ENCODE measurements around the gene SLX4IP.

The SLX4IP gene

DNA sequence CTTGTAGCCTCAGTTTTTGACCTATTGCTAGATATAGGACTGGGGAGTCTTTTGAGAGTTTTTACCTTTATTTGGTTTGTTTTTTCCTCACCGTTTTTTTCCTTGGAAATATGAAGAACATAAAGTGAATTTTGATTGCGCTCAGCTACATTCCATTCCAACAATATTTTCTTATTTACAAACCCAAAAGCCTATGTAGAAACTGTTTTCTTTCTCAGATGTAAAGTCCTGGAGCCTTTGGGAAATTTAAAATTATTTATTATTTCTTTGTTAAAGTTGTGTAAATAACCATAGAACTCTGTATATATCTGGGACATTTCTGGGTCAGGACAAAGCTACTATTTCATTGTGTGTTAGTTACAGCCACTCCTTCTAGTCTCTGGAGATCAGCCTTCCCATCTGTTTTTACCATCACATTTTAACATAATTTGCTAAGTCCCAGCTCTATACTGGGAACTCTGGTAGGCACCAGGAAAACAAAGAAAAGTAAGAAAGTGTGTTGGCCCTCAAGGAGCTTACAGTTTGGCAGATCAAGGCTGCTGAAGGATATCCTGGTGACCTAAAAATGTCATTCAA, 169.8 kb downstream of the SLX4IP start:
- ChIA-PET CTCF (interaction anchor here (0.6 to 0.8 kb wide), 3 partner anchors 16 to 831 kb away, joined by 3 read pairs; no protein-coding TSS in a partner anchor), POLR2A (no interaction called here)
- no peak overlapping the region for H3K4me3 ChIP-seq (ENCODE audit: low read depth, low read length)
- no peaks in the 10 kb centered on the region for H3K4me1 ChIP-seq (ENCODE audit: control insufficient read depth, insufficient read depth, low read length)
- H3K9me3 ChIP-seq (ENCODE audit: control insufficient read depth, insufficient read depth, low read depth, low read length), result no peaks in the 10 kb centered on the region
- H3K27ac ChIP-seq (ENCODE audit: extremely low read depth, low read depth, low read length), result no peak overlapping the region
- TF ChIP-seq ZNF768 (tag by site-specific recombination; IDR thresholded peaks at IDR 0.05) (no peak), MZF1 (tag by site-specific recombination; IDR thresholded peaks at IDR 0.05; ENCODE audit: borderline replicate concordance) (0 out of 2 replicates have a peak, but pooled peaks have one; percentile 6)
- H3K36me3 ChIP-seq (ENCODE audit: control insufficient read depth in 2 of 2, insufficient read depth in 1 of 2, low read length in 2 of 2), result peaks cover 0 to 7% of the 10 kb centered on the region in 2 experiments; a peak in 1 of 3 replicates

DNA sequence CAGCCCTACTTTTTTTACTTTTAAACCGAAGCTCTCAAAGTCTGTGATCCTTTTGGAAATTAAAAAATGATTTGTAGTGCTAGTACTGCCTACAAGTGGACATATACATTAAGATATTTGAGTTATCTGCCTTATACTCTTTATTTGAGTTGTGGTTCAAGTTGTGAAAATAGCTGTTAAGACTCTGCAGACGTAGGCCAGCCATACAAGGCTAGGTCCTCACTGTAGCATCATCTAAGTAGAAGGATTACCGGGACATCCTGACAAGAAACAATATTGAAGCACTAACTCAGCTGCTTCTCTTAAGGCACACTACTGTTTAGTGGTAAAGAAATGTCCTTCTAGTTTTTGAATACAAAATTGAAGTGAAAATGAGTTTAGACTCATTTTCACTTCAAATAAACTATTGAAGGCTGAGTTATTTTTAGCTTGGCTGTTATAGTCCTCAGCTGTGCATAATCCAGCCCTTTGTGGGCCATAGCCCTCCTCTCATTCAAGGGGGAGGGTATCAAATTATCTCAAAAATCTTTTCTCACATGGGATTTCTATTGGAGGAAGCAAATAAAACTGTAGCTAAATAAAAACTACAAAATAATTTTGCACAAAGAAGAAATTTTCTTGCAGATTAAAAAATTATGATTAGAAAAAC, 170.6 kb downstream of the SLX4IP start:
- H3K27ac ChIP-seq (ENCODE audit: extremely low read depth, low read depth, low read length), result no peak overlapping the region
- TF ChIP-seq KLF9 (tag by site-specific recombination; IDR thresholded peaks at IDR 0.05; ENCODE audit: low read depth), result no peak
- TF ChIP-seq, protein P1, sequence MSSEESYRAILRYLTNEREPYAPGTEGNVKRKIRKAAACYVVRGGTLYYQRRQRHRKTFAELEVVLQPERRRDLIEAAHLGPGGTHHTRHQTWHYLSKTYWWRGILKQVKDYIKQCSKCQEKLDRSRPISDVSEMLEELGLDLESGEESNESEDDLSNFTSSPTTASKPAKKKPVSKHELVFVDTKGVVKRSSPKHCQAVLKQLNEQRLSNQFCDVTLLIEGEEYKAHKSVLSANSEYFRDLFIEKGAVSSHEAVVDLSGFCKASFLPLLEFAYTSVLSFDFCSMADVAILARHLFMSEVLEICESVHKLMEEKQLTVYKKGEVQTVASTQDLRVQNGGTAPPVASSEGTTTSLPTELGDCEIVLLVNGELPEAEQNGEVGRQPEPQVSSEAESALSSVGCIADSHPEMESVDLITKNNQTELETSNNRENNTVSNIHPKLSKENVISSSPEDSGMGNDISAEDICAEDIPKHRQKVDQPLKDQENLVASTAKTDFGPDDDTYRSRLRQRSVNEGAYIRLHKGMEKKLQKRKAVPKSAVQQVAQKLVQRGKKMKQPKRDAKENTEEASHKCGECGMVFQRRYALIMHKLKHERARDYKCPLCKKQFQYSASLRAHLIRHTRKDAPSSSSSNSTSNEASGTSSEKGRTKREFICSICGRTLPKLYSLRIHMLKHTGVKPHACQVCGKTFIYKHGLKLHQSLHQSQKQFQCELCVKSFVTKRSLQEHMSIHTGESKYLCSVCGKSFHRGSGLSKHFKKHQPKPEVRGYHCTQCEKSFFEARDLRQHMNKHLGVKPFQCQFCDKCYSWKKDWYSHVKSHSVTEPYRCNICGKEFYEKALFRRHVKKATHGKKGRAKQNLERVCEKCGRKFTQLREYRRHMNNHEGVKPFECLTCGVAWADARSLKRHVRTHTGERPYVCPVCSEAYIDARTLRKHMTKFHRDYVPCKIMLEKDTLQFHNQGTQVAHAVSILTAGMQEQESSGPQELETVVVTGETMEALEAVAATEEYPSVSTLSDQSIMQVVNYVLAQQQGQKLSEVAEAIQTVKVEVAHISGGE (tag by site-specific recombination; conservative IDR thresholded peaks at IDR 0.05; ENCODE audit: low read depth), result no peak
- TF ChIP-seq ZNF202 (tag by site-specific recombination; IDR thresholded peaks at IDR 0.05; ENCODE audit: borderline replicate concordance), result no peak
- TF ChIP-seq, protein P2, sequence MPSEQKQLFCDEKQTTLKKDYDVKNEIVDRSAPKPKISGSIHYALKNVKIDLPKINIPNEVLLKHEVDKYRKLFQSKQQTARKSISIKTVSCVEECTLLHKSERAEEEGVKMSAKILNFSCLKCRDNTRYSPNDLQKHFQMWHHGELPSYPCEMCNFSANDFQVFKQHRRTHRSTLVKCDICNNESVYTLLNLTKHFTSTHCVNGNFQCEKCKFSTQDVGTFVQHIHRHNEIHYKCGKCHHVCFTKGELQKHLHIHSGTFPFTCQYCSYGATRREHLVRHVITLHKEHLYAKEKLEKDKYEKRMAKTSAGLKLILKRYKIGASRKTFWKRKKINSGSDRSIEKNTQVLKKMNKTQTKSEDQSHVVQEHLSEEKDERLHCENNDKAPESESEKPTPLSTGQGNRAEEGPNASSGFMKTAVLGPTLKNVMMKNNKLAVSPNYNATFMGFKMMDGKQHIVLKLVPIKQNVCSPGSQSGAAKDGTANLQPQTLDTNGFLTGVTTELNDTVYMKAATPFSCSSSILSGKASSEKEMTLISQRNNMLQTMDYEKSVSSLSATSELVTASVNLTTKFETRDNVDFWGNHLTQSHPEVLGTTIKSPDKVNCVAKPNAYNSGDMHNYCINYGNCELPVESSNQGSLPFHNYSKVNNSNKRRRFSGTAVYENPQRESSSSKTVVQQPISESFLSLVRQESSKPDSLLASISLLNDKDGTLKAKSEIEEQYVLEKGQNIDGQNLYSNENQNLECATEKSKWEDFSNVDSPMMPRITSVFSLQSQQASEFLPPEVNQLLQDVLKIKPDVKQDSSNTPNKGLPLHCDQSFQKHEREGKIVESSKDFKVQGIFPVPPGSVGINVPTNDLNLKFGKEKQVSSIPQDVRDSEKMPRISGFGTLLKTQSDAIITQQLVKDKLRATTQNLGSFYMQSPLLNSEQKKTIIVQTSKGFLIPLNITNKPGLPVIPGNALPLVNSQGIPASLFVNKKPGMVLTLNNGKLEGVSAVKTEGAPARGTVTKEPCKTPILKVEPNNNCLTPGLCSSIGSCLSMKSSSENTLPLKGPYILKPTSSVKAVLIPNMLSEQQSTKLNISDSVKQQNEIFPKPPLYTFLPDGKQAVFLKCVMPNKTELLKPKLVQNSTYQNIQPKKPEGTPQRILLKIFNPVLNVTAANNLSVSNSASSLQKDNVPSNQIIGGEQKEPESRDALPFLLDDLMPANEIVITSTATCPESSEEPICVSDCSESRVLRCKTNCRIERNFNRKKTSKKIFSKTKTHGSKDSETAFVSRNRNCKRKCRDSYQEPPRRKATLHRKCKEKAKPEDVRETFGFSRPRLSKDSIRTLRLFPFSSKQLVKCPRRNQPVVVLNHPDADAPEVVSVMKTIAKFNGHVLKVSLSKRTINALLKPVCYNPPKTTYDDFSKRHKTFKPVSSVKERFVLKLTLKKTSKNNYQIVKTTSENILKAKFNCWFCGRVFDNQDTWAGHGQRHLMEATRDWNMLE (tag by site-specific recombination; conservative IDR thresholded peaks at IDR 0.05; ENCODE audit: low read depth), result no peak
- TF ChIP-seq ZFP37 (tag by site-specific recombination; IDR thresholded peaks at IDR 0.05), result no peak
- TF ChIP-seq, protein P3, sequence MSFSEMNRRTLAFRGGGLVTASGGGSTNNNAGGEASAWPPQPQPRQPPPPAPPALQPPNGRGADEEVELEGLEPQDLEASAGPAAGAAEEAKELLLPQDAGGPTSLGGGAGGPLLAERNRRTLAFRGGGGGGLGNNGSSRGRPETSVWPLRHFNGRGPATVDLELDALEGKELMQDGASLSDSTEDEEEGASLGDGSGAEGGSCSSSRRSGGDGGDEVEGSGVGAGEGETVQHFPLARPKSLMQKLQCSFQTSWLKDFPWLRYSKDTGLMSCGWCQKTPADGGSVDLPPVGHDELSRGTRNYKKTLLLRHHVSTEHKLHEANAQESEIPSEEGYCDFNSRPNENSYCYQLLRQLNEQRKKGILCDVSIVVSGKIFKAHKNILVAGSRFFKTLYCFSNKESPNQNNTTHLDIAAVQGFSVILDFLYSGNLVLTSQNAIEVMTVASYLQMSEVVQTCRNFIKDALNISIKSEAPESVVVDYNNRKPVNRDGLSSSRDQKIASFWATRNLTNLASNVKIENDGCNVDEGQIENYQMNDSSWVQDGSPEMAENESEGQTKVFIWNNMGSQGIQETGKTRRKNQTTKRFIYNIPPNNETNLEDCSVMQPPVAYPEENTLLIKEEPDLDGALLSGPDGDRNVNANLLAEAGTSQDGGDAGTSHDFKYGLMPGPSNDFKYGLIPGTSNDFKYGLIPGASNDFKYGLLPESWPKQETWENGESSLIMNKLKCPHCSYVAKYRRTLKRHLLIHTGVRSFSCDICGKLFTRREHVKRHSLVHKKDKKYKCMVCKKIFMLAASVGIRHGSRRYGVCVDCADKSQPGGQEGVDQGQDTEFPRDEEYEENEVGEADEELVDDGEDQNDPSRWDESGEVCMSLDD (tag by site-specific recombination; IDR thresholded peaks at IDR 0.05), result no peak
- no peak for TF ChIP-seq SCRT2 (tag by site-specific recombination; IDR thresholded peaks at IDR 0.05)
- TF ChIP-seq, protein P4, sequence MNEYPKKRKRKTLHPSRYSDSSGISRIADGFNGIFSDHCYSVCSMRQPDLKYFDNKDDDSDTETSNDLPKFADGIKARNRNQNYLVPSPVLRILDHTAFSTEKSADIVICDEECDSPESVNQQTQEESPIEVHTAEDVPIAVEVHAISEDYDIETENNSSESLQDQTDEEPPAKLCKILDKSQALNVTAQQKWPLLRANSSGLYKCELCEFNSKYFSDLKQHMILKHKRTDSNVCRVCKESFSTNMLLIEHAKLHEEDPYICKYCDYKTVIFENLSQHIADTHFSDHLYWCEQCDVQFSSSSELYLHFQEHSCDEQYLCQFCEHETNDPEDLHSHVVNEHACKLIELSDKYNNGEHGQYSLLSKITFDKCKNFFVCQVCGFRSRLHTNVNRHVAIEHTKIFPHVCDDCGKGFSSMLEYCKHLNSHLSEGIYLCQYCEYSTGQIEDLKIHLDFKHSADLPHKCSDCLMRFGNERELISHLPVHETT (tag by site-specific recombination; IDR thresholded peaks at IDR 0.05), result no peak
- TF ChIP-seq, protein P5, sequence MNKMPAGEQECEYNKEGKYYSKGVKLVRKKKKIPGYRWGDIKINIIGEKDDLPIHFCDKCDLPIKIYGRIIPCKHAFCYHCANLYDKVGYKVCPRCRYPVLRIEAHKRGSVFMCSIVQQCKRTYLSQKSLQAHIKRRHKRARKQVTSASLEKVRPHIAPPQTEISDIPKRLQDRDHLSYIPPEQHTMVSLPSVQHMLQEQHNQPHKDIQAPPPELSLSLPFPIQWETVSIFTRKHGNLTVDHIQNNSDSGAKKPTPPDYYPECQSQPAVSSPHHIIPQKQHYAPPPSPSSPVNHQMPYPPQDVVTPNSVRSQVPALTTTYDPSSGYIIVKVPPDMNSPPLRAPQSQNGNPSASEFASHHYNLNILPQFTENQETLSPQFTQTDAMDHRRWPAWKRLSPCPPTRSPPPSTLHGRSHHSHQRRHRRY (tag by site-specific recombination; IDR thresholded peaks at IDR 0.05), result no peak
- no peak for TF ChIP-seq YY1 (tag by site-specific recombination; IDR thresholded peaks at IDR 0.05)
- TF ChIP-seq ZNF19 (tag by site-specific recombination; IDR thresholded peaks at IDR 0.05; ENCODE audit: low read depth), result no peak
- no peak for TF ChIP-seq ZNF175 (tag by site-specific recombination; IDR thresholded peaks at IDR 0.05)
- TF ChIP-seq ZNF501 (tag by site-specific recombination; IDR thresholded peaks at IDR 0.05), result no peak
- TF ChIP-seq ZNF549 (tag by site-specific recombination; IDR thresholded peaks at IDR 0.05), result no peak
- no peak for TF ChIP-seq SALL2 (tag by site-specific recombination; IDR thresholded peaks at IDR 0.05; ENCODE audit: borderline replicate concordance)
- no peak for TF ChIP-seq ZBTB1 (tag by site-specific recombination; IDR thresholded peaks at IDR 0.05)
- TF ChIP-seq ZNF529 (tag by site-specific recombination; IDR thresholded peaks at IDR 0.05; ENCODE audit: insufficient replicate concordance), result no peak
- POLR2A ChIA-PET, result no interaction called here
- no peaks in the 10 kb centered on the region for H3K4me1 ChIP-seq (ENCODE audit: control insufficient read depth, insufficient read depth, low read length)
- CTCF ChIA-PET, result interaction anchor here (0.6 to 0.7 kb wide), 2 partner anchors 830 to 1780 kb away, joined by 3 read pairs; no protein-coding TSS in a partner anchor
- no peak overlapping the region for H3K4me3 ChIP-seq (ENCODE audit: low read depth, low read length)
- H3K9me3 ChIP-seq (ENCODE audit: control insufficient read depth, insufficient read depth, low read depth, low read length), result no peaks in the 10 kb centered on the region
- peaks cover 0 to 7% of the 10 kb centered on the region in 2 experiments; a peak in 1 of 3 replicates for H3K36me3 ChIP-seq (ENCODE audit: control insufficient read depth in 2 of 2, insufficient read depth in 1 of 2, low read length in 2 of 2)

Data from HEK293 (cell line).